CD1c-positive myeloid dendritic cell (primary cell): ENCODE data around the gene PDLIM7.

ENCODE experiments used
- DNase-seq: peaks from one replicate; pipeline ENCODE4 v3.0.0-alpha.2; 2016; ENCODE audit errors: extremely low spot score

The PDLIM7 gene

DNA sequence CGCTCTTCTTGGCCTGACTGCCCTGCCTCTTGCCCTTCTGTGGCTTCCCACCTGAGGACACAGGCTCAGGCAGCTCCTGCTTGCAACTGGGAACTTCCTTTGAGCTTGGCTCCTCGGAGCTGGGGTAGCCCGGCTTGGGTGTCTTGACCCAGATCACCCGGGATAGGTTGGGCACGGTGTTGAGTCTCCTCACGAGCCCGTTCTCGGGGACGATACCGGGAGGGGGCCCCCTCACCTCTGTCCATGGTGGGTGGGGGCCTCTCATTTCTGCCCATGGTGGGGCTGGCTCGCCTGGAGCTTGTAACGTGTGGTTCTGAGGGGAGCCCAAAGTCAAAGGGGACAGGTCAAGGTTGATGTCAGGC lies 27.1 kb upstream of the PDLIM7 start:
- DNase-seq: no peak

- no peak for DNase-seq
Observed at GRCh38 chr5:177523711-177524538, 26.5 kb upstream of the PDLIM7 start.

GRCh38 chr5:177520916-177521513 lies 23.6 kb upstream of the PDLIM7 start:
- no peak for DNase-seq

GRCh38 chr5:177520271-177520670 lies 22.9 kb upstream of the PDLIM7 start:
- no peak for DNase-seq

DNA sequence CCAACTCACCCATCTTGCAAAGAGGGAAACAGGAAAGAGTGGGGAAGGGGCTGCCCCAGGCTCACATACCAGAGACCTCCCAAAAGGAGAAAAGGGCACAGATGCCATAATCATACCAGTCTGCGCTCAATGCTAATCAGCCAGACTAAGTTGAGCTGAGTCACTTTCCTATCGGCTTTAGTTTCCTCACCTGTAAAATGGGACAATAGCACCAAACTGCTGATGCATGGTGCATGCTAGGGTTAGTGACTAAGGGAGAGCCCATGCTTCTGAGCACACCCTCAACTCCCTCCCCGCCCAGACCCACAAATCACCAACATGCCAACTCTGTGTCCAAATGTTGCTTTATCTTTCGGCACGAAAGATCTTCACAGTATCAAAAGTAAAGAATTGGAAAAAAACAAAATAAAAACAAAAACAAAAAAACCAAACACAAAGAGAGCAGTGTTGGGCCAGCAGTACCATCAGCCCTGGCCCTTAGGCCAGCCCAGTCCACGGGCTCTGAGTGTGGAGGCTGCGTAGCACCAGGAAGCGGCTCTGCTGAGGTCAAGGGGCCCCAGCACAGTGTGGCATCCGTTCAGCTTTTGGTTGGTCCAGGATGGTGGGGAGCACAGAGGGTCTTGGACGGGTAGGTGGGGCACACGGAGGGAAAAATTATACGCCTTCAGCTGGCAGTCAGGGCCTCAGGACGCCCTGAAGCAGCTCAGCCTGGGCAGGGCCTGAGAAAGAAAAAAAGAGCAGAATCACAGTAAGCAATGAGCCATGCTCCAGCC lies 22.2 kb upstream of the PDLIM7 start:
- no peak for DNase-seq

- peak; percentile 98 for DNase-seq
Observed at GRCh38 chr5:177516601-177517568, 19.5 kb upstream of the PDLIM7 start, which contains the start of gene DDX41. TSS of gene DDX41 (minus strand) at chr5:177516961. CDS start at chr5:177516945, 16 bp downstream.

DNA sequence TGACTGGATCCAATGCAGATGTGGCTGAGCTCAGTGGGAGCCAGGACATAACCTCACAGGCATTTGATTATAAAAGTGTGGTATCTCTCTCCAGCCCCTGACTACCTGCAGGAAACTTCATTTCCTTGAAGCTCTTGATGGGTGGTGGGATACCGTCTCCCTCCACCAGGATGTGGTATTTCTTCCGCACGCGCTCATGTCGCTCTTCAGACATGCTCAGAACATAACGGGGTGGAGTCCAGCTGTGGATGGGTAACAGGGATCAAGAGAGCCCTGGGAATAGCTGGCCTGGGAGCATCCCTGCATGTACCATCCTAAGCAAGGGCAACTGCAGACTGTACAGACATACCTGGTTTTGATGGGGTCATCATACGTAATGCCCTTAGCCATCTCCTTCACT lies 18.2 kb upstream of the PDLIM7 start:
- DNase-seq: no peak

DNA sequence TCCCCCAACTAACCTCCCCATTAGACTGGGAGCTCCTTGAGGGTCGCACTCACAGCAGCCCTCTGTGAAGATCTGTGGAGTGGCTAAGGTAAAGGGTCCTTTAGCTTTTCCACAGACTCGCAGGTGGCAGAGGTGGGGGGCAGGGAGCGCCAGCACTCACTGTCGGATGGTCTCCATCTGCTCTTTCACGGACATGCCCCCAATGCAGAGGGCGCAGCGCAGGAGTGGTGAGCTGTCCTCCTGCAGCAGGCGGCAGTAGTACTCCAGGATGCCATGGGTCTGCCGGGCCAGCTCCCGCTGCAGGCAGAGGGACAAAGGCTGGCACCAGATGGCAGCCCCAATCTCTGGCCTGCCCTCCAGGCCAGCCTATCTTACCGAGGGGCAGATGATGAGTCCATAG lies 17.1 kb upstream of the PDLIM7 start:
- no peak for DNase-seq

GRCh38 chr5:177513500-177513899 lies 16.1 kb upstream of the PDLIM7 start:
- DNase-seq: no peak

GRCh38 chr5:177512736-177513380 lies 15.5 kb upstream of the PDLIM7 start:
- DNase-seq: no peak

DNA sequence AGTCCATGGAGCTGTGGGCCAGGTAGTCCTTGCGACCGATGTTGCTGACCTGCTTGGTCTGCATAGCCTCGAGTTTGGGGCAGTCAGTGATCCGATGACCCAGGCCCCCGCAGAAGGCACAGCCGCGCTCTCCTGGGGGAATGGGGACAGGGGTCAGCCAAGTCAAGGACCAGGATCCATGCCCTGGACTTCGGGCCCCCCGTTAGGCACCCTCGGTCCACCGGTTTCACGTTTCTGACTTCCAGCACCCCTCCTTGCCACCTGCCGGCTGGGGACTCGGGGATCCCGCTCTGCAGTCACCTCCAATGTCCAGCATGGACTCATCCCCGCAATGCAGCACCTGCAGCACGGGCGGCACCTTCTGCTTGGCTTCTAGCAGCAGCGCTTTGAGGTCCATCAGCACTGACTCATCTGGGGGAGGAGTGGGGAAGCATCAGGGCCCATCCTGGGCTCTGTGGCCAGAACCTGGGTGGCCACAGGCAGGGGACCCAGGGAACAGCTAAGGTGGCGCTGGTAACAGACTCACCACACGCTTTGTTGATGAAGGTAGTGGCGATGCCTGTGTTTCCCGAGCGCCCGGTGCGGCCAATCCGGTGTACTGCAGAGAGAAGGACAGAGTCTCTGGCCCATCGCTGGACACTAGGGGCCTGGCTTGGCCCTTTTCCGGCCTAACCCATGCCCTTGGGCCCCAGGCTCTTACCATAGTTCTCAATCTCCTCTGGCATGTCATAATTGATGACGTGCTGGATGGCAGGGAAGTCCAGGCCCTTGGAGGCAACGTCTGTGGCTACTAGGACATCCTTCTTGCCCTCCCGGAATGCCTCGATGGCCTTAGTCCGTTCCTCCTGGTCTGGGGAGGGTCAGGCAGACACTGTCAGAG lies 14.6 kb upstream of the PDLIM7 start:
- DNase-seq: no peak

GRCh38 chr5:177511181-177511580 lies 13.8 kb upstream of the PDLIM7 start:
- DNase-seq: peak; percentile 52

GRCh38 chr5:177510567-177511053 lies 13.2 kb upstream of the PDLIM7 start:
- peak; percentile 94 for DNase-seq

DNA sequence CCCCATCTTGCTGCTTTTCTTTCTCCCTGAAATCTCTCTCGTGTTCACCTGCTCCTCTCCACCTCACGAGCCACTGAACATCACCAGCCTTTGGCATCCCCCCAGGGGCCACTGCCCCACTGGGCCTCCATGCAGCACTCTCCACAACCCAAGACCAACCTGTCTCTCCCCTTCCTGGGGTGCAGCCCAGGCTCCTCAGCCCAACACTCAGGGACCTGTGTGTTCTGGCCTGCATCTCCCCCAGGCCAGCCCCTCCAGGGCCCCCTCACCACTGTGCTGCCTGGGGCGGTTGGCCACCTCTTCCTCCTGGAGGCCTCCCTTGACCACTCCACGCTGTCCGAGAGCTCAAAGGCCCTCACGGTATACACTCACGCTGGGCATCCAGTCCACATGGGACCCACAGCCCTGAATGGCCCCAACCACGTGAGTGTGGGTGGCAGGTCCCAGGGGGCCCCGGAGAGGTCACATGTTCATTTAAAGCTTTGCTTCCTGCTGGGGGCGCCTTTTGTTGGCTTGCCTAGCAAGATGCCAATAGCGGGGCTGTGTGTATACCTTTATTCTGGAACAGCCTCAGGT lies 12.7 kb upstream of the PDLIM7 start:
- peak; percentile 25 for DNase-seq

GRCh38 chr5:177509381-177509951 lies 12.1 kb upstream of the PDLIM7 start, which contains the start of gene DOK3:
TSS of gene DOK3 (minus strand) at chr5:177509826. CDS start at chr5:177509540, 286 bp downstream.
- DNase-seq: peak; percentile 66

DNA sequence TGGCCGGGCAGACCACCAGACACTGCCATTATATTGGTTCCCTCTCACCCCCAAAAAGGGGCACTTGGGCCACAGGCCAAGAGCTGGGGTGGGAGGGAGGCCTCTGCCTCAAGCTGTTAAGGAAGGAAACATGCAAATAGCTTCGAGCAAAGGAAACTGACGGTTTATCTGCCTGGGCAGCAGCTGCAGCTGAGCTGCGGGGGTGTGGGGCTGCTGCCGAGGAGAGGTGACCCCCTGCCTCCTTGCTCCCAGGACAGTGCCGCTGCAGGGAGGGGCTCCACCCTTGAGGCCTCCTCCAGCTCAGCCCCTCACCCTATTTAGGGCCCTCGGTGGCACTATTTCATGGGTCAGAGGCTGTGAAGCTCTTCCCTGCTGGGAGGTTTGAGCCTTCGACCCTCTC lies 11.4 kb upstream of the PDLIM7 start:
- DNase-seq: peak; percentile 41

DNA sequence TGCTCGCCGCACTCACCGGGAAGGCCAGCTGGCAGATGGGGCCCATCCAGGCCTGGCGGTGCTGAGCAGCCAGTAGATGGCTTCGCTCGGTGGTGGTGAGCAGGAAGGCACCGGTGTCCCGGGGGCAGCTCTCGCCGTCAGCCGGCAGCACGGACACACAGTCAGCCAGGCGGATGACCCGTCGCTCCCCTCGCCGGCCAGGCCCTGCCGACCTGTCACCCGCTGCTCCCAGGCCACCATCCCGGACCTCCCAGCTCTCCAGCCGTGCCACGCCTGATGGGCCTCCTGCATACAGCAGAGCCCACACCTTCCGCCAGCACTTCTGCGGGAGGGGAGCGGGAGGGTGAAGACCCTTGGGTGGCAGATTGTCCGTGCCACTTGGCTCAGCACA lies 10.8 kb upstream of the PDLIM7 start:
- no peak for DNase-seq

- peak; percentile 66 for DNase-seq
Observed at GRCh38 chr5:177507596-177508220, 10.3 kb upstream of the PDLIM7 start.
